Right renal cortex interstitium (tissue), 3 donors: Measurements from ENCODE around the gene RHO. TPM values are rescaled to one million over a fixed set of nuclear protein-coding genes. Genes with fewer than 3 reads are reported as not detected.
A peak's percentile ranks its signal among the peaks of the same experiment; 100 is the strongest.
"Not testable (repeated sequence)": the region's sequence is repeated elsewhere in the genome, so short reads cannot be mapped to it uniquely, and the experiment has no call there.

ENCODE experiments used
- DNase-seq, 3 donors: peaks; one replicate each; pipeline ENCODE4 v3.0.0-alpha.2; 2013; ENCODE audit warnings: low read depth in 3 of 3, low spot score in 2 of 3
- polyA plus RNA-seq, 3 donors: library from polyadenylated mRNA; unstranded; fragments of 120-200 nt; gene quantifications; one replicate each; pipeline ENCODE4 v1.2.1, GENCODE V29; 2013; ENCODE audit not compliant: insufficient read length in 3 of 3

Gene RHO
- polyA plus RNA-seq: under 1 TPM in 2 of 3 donors, not detected in 1; 0.06 to 0.07 TPM

DNA sequence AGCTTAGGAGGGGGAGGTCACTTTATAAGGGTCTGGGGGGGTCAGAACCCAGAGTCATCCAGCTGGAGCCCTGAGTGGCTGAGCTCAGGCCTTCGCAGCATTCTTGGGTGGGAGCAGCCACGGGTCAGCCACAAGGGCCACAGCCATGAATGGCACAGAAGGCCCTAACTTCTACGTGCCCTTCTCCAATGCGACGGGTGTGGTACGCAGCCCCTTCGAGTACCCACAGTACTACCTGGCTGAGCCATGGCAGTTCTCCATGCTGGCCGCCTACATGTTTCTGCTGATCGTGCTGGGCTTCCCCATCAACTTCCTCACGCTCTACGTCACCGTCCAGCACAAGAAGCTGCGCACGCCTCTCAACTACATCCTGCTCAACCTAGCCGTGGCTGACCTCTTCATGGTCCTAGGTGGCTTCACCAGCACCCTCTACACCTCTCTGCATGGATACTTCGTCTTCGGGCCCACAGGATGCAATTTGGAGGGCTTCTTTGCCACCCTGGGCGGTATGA is at the start of gene RHO:
TSS of gene RHO (plus strand) at position 51 of the 512 bp plus-strand sequence. CDS start at position 146, 95 bp downstream.
- no peak for DNase-seq

DNA sequence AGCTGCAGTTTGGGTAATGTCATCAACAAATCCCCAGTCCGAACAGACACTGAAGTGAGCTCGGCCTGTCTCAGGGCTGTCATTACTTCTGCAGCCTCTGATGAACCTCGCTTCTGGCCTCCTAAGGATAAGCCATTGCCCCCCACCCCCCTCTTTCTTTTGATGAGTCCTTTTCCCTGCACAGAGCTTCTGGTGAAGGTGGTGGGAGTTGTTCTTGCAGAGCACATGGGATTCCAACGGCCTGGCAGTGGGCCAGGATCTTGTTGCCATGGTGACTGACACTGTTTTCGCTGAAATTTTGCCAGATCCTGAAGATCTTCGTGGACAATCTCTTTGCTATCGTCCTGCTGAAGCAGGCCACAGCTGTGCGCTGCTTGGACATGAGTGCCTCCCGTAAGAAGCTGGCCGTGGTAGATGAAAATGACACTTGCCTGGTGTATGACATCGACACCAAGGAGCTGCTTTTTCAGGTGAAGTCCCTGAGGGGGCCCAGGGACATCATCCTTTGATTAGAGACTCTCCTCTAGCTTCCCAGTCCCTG is 47.1 kb upstream of the RHO start:
- DNase-seq: peak; percentile 32 to 49 (median 36)

DNA sequence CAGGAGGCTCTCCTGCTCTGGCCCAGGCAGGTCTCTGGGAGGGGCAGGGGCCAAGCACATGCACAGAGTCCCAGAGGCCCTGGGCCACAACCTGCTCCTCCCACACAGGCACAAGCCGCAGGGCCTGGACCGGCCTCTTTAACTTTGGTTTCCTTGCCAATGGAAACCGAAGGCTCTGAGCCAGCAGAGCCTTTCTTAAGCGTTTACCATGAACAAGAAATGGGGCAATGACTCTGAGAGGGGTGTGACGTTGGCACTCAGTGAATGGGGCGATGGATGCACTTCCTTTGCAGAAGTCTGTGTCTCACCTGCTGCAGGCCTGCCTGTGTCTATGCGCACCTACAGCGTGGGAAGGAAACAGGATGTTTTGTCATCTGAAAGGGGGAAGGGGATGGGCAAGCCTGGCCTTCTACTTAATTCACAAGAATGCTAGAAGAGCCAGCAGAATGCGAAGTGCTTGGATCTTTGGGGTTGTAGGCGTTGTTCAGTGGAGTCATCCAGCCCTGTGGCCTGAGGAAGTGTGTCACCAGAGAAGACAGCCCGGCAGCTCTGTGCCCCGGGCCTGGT is 46.6 kb upstream of the RHO start:
- no peak for DNase-seq

GRCh38 chr3:129482721-129483120 is 45.7 kb upstream of the RHO start:
- no peak for DNase-seq

DNA sequence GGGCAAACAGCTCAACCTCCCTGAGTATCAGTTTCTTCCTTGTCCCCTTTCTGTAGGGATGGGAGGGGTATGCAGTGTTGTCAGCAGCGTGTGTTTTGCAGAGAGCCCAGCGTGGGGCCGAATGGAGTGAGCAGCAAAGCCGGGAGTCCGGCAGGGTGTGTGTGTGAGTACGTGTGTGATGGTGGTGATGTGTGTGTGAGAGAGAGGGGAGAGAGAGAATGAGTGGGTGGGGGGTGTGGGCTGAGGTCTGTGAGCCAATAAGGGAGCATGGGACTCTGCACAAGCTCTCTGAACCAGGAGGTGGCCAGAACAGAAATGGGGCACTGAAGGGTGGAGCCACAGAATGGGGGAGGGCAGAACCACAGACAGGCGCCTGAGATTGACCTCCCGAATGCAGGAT is 44.6 kb upstream of the RHO start:
- no peak for DNase-seq

GRCh38 chr3:129485146-129485545 is 43.3 kb upstream of the RHO start:
- DNase-seq: not testable (repeated sequence)

GRCh38 chr3:129485721-129486663 is 42.4 kb upstream of the RHO start:
- no peak for DNase-seq

GRCh38 chr3:129486664-129487035 is 41.8 kb upstream of the RHO start:
- DNase-seq: no peak

- DNase-seq: no peak
Measured at GRCh38 chr3:129487183-129487867, 41.1 kb upstream of the RHO start.

DNA sequence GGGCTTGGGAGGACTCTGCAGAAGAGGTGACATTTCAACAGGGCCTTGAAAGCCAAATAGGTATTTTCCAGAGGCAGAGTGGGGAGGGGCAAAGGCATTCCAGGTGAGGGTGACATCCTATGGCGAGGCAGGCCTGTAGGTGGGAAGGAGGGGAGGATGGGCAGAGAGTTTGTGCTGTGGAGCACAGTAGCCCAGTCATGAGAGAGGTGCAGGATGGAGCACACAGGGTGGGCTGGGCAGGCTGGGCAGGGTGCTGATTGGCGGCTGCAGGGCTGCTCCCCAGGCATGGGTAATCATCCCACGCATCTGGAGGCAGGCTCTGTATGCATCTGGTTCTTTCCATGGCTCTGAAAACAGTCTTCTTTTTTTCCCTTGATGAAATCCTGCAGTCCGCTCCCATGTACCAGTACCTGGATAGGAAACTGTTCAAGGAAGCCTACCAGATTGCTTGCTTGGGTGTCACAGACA is 40.5 kb upstream of the RHO start:
- not testable (repeated sequence) for DNase-seq

DNA sequence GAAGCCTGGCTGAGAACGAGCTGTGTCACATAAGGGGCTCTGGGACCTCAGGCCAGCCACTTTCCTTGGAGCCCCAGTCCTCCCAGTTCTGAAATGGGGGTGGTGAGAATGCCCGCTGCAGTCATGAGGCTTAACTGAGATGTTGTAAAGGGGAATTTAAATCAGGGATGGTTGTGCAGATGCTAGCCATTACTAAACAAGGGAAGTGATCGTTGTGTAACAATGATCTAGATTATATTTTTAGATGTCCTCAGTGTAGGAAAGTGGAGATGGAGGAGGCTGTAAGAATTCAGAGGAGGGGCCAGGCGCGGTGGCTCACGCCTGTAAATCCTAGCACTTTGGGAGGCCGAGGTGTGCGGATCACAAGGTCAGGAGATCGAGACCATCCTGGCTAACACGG is 39.2 kb upstream of the RHO start:
- not testable (repeated sequence) for DNase-seq

DNA sequence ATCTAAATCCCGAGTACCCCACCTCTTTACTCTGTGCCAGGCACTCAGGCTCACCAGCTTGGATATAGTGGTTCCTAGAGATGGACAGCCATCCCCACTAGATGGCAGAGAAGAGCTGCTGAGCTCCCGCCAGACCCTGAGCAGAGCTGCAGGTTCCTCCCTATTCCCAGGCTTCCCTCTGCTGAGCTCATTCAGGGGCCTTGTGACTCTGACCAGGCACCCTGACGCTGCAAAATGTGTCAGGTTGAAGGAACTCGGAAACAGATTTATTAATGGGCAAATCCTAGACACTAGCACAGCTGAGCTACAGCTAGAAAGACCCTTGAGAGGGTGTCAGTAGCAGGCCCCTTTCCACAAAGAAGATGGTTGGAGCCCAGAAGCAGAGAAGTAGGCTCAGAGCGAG is 38.2 kb upstream of the RHO start:
- DNase-seq: peak; percentile 47 to 55 (median 47)

GRCh38 chr3:129491077-129491476 is 37.4 kb upstream of the RHO start:
- not testable (repeated sequence) for DNase-seq

GRCh38 chr3:129491794-129492193 is 36.6 kb upstream of the RHO start:
- no peak for DNase-seq

- no peak for DNase-seq
Measured at GRCh38 chr3:129492691-129493090, 35.7 kb upstream of the RHO start.

DNA sequence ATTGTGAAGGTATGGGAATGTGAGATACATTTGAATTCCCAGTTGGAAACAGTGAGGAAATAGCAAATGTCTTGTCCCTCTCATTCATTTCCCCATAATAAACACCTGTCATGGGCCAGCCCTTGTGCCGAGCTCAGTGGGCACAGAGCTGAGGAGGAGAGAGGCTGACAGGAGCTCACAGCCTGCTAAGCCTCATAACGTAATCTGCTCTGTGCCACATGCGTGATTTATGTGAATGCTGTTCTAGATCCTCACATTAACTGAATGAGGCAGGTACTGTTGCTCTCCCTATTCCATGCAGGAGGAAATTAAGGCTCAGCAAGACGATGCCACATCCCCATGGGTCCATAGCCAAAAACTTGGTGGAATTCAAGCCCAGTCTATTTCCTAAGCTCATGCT is 35.2 kb upstream of the RHO start:
- DNase-seq: no peak

DNA sequence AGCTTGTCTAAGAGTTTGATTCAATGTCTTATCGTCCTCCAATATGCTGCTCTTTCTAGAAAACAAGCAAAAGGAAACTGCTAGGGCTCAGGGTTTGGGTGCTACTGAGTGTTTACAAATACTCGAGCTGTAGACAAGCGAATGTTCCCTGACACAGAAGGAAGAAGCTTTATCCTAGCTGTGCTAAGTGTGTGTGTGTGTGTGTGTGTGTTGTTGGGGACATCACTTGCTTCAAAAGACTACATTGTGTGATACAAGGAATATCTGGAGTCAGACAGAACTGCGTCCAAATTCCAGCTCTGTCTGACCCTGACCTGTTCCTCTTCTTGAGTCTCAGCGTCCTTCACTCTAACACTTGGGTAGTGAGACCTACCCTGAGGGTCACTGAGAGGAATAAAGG is 33.9 kb upstream of the RHO start:
- DNase-seq: not testable (repeated sequence)

GRCh38 chr3:129495006-129495639 is 33.3 kb upstream of the RHO start:
- DNase-seq: not testable (repeated sequence)

GRCh38 chr3:129497876-129498275 is 30.6 kb upstream of the RHO start:
- not testable (repeated sequence) for DNase-seq
